Measurements from ENCODE around the gene TMEM94. TPM values are rescaled to one million over a fixed set of nuclear protein-coding genes. Genes with fewer than 3 reads are reported as not detected.
A peak's percentile ranks its signal among the peaks of the same experiment; 100 is the strongest.
"Not testable (repeated sequence)": the region's sequence is repeated elsewhere in the genome, so short reads cannot be mapped to it uniquely, and the experiment has no call there.

TMEM94 gene
- total and polyA plus RNA-seq, 4 experiments from 2014 or later: 3.9 to 109 (median 63.3) TPM

GRCh38 chr17:75445296-75445695 is 11.1 kb upstream of the TMEM94 start:
- Mint-ChIP-seq H3K36me3 (no peaks in the 10 kb centered on the region), H3K27ac (no peak overlapping the region), H3K27me3 (no peaks in the 10 kb centered on the region), H3K4me3 (no peak overlapping the region), H3K4me1 (peaks cover 0 to 3% (median 1%) of the 10 kb centered on the region in 4 donors), H3K9me3 (no peaks in the 10 kb centered on the region)
- H3K27me3 ChIP-seq (ENCODE audit: insufficient read depth, low read length): no peaks in the 10 kb centered on the region
- CTCF ChIA-PET (ENCODE audit: partially characterized antibody): no interaction called here
- no peaks in the 10 kb centered on the region for H3K36me3 ChIP-seq (ENCODE audit: insufficient read depth, low read length)
- H3K27ac ChIP-seq (ENCODE audit: low read depth, low read length): no peak overlapping the region
- intact Hi-C loops (cut with micrococcal nuclease): no loop called here
- no peaks in the 10 kb centered on the region for H3K4me1 ChIP-seq (ENCODE audit: insufficient read depth, low read length)
- no peak for DNase-seq
- no peaks in the 10 kb centered on the region for H3K9me3 ChIP-seq (ENCODE audit: control insufficient read depth in 1 of 2, low read length in 2 of 2)
- H3K4me3 ChIP-seq (ENCODE audit: low read length in 2 of 2): no peak overlapping the region
- POLR2A ChIA-PET (ENCODE audit: partially characterized antibody): no interaction called here

DNA sequence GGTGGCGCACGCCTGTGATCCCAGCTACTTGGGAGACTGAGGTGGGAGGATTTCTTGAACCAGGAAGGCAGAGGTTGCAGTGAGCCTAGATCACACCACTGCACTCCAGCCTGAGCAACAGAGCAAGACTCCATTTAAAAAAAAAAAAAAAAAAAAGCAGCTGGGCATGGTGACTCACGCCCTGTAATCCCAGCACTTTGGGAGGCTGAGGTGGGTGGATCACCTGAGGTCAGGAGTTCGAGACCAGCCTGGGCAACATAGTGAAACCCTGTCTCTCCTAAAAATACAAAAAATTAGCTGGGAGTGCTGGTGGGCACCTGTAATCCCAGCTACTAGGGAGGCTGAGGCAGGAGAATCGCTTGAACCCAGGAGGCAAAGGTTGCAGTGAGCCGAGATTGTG is 10.5 kb upstream of the TMEM94 start:
- POLR2A ChIA-PET (ENCODE audit: partially characterized antibody); H3K27me3 ChIP-seq (ENCODE audit: insufficient read depth, low read length); H3K4me3 ChIP-seq (ENCODE audit: low read length in 2 of 2); DNase-seq; H3K36me3 Mint-ChIP-seq; H3K4me1 ChIP-seq (ENCODE audit: insufficient read depth, low read length); H3K36me3 ChIP-seq (ENCODE audit: insufficient read depth, low read length); H3K9me3 ChIP-seq (ENCODE audit: control insufficient read depth in 1 of 2, low read length in 2 of 2); H3K4me1 Mint-ChIP-seq; H3K27ac Mint-ChIP-seq; H3K9me3 Mint-ChIP-seq; H3K27me3 Mint-ChIP-seq; H3K4me3 Mint-ChIP-seq; intact Hi-C loops (cut with micrococcal nuclease); H3K27ac ChIP-seq (ENCODE audit: low read depth, low read length): not testable (repeated sequence)
- CTCF ChIA-PET (ENCODE audit: partially characterized antibody): interaction anchor here (0.7 kb wide), 1 partner anchor 167 kb away, joined by 3 read pairs; no protein-coding TSS in a partner anchor

- no peak for DNase-seq
- ChIA-PET CTCF (ENCODE audit: partially characterized antibody) (interaction anchor here (1.2 kb wide), 1 partner anchor 19 kb away, joined by 3 read pairs; no protein-coding TSS in a partner anchor), POLR2A (ENCODE audit: partially characterized antibody) (interaction anchor here (1.0 to 1.4 kb wide), 2 partner anchors 8 to 10 kb away, joined by 3 to 5 read pairs; partner anchors contain the start of gene TMEM94)
- H3K9me3 ChIP-seq (ENCODE audit: control insufficient read depth in 1 of 2, low read length in 2 of 2): no peaks in the 10 kb centered on the region
- H3K4me3 ChIP-seq (ENCODE audit: low read length in 2 of 2): no peak overlapping the region
- Mint-ChIP-seq H3K4me3 (no peak overlapping the region), H3K27ac (no peak overlapping the region), H3K4me1 (no peaks in the 10 kb centered on the region), H3K27me3 (no peaks in the 10 kb centered on the region), H3K36me3 (no peaks in the 10 kb centered on the region), H3K9me3 (no peaks in the 10 kb centered on the region)
- no peaks in the 10 kb centered on the region for H3K4me1 ChIP-seq (ENCODE audit: insufficient read depth, low read length)
- intact Hi-C loops (cut with micrococcal nuclease): no loop called here
- no peak overlapping the region for H3K27ac ChIP-seq (ENCODE audit: low read depth, low read length)
- H3K27me3 ChIP-seq (ENCODE audit: insufficient read depth, low read length): no peaks in the 10 kb centered on the region
- no peaks in the 10 kb centered on the region for H3K36me3 ChIP-seq (ENCODE audit: insufficient read depth, low read length)
Observed at GRCh38 chr17:75447951-75448856, 8.2 kb upstream of the TMEM94 start.

- intact Hi-C loops (cut with micrococcal nuclease): no loop called here
- H3K9me3 Mint-ChIP-seq: no peaks in the 10 kb centered on the region
- Histone ChIP-seq H3K9me3 (ENCODE audit: control insufficient read depth in 1 of 2, low read length in 2 of 2) (no peaks in the 10 kb centered on the region), H3K4me1 (ENCODE audit: insufficient read depth, low read length) (no peaks in the 10 kb centered on the region), H3K27me3 (ENCODE audit: insufficient read depth, low read length) (no peaks in the 10 kb centered on the region), H3K36me3 (ENCODE audit: insufficient read depth, low read length) (no peaks in the 10 kb centered on the region), H3K27ac (ENCODE audit: low read depth, low read length) (no peak overlapping the region), H3K4me3 (ENCODE audit: low read length in 2 of 2) (no peak overlapping the region)
- DNase-seq: no peak
- ChIA-PET CTCF (ENCODE audit: partially characterized antibody) (interaction anchor here (0.6 kb wide), 1 partner anchor 39 kb away, joined by 3 read pairs; no protein-coding TSS in a partner anchor), POLR2A (ENCODE audit: partially characterized antibody) (no interaction called here)
- peak overlapping the region in 1 of 7 donors; percentile 73 for H3K27ac Mint-ChIP-seq
- H3K4me3 Mint-ChIP-seq: no peak overlapping the region
- no peaks in the 10 kb centered on the region for H3K36me3 Mint-ChIP-seq
- H3K27me3 Mint-ChIP-seq: no peaks in the 10 kb centered on the region
- peaks cover 0 to 1% (median 0%) of the 10 kb centered on the region in 4 donors for H3K4me1 Mint-ChIP-seq
Observed at GRCh38 chr17:75450270-75450669, 6.2 kb upstream of the TMEM94 start.

GRCh38 chr17:75454193-75454592 is 2.2 kb upstream of the TMEM94 start:
- Histone ChIP-seq H3K4me3 (ENCODE audit: low read length in 2 of 2) (no peak overlapping the region), H3K27ac (ENCODE audit: low read depth, low read length) (no peak overlapping the region), H3K27me3 (ENCODE audit: insufficient read depth, low read length) (no peaks in the 10 kb centered on the region), H3K4me1 (ENCODE audit: insufficient read depth, low read length) (peaks cover 18% of the 10 kb centered on the region), H3K36me3 (ENCODE audit: insufficient read depth, low read length) (no peaks in the 10 kb centered on the region), H3K9me3 (ENCODE audit: control insufficient read depth in 1 of 2, low read length in 2 of 2) (no peaks in the 10 kb centered on the region)
- ChIA-PET CTCF (ENCODE audit: partially characterized antibody) (interaction anchor here (3.6 kb wide), 1 partner anchor 26 kb away, joined by 25 read pairs; no protein-coding TSS in a partner anchor), POLR2A (ENCODE audit: partially characterized antibody) (interaction anchor here (1.6 kb wide), 1 partner anchor 62 kb away, joined by 7 read pairs; the partner anchor contains the start of gene TSEN54)
- Mint-ChIP-seq H3K27me3 (no peaks in the 10 kb centered on the region), H3K27ac (peak overlapping the region in 1 of 7 donors; percentile 81), H3K36me3 (peaks cover 0 to 5% of the 10 kb centered on the region in 2 donors), H3K9me3 (no peaks in the 10 kb centered on the region), H3K4me1 (peaks cover 14 to 26% (median 21%) of the 10 kb centered on the region in 4 donors), H3K4me3 (peak overlapping the region in 1 of 8 donors; percentile 45)
- intact Hi-C loops (cut with micrococcal nuclease): no loop called here
- DNase-seq: no peak

- POLR2A ChIA-PET (ENCODE audit: partially characterized antibody): interaction anchor here (0.7 to 1.6 kb wide), 2 partner anchors 62 to 65 kb away, joined by 3 to 7 read pairs; partner anchors contain the start of gene TSEN54
- peak overlapping the region in 2 of 8 donors; percentile 28 to 45 for H3K4me3 Mint-ChIP-seq
- intact Hi-C loops (cut with micrococcal nuclease): not testable (repeated sequence)
Observed at GRCh38 chr17:75454672-75455071, 1.8 kb upstream of the TMEM94 start.

DNA sequence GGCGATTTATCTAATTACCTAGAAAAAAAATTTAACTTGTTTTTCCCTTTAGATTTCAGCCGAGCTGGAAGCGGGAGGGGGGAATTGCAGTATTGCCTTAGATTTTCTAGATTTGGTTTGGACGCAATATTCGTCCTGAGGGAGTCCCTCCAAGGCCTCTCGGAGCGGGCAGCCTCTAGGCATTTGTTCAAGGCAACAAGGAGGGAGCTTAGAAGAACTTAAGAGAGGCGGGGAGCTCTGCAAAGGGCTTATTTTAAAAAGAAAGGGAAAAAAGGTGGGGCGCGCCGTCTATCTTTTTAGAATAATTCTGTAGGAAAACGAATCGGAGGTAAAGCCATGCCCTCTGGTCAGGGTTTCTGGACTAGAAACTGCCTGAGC is 407 bp upstream of the TMEM94 start:
- peaks cover 4 to 5% of the 10 kb centered on the region in 2 donors for H3K36me3 Mint-ChIP-seq
- peaks cover 18% of the 10 kb centered on the region for H3K4me1 ChIP-seq (ENCODE audit: insufficient read depth, low read length)
- H3K4me1 Mint-ChIP-seq: peaks cover 20 to 35% (median 30%) of the 10 kb centered on the region in 4 donors
- POLR2A ChIA-PET (ENCODE audit: partially characterized antibody): interaction anchor here (0.7 to 2.7 kb wide), 26 partner anchors 9 to 469 kb away, joined by 3 to 26 read pairs (median 4); partner anchors contain the start of genes CASKIN2, CDR2L, GGA3 and GRB2
- no peaks in the 10 kb centered on the region for H3K9me3 ChIP-seq (ENCODE audit: control insufficient read depth in 1 of 2, low read length in 2 of 2)
- H3K27ac ChIP-seq (ENCODE audit: low read depth, low read length): peak overlapping the region; percentile 67
- H3K27ac Mint-ChIP-seq: peak overlapping the region; percentile 90 to 98 (median 96)
- CTCF ChIA-PET (ENCODE audit: partially characterized antibody): interaction anchor here (0.6 to 3.6 kb wide), 13 partner anchors 21 to 495 kb away, joined by 3 to 25 read pairs (median 4); partner anchors contain the start of gene TSEN54
- peak overlapping the region; percentile 93 to 99 (median 95) for H3K4me3 Mint-ChIP-seq
- H3K36me3 ChIP-seq (ENCODE audit: insufficient read depth, low read length): no peaks in the 10 kb centered on the region
- no peaks in the 10 kb centered on the region for H3K27me3 Mint-ChIP-seq
- H3K27me3 ChIP-seq (ENCODE audit: insufficient read depth, low read length): no peaks in the 10 kb centered on the region
- peak overlapping the region; percentile 67 to 95 for H3K4me3 ChIP-seq (ENCODE audit: low read length in 2 of 2)
- no peak for DNase-seq
- no peaks in the 10 kb centered on the region for H3K9me3 Mint-ChIP-seq
- intact Hi-C loops (cut with micrococcal nuclease): loop anchor here (1.0 kb wide), 2 partner anchors 30 to 61 kb away; no protein-coding TSS in a partner anchor

More at GRCh38 chr17:75454672-75455071, 1.8 kb upstream of the TMEM94 start:
- not testable (repeated sequence) for DNase-seq; H3K36me3 Mint-ChIP-seq; H3K27ac Mint-ChIP-seq; H3K9me3 ChIP-seq (ENCODE audit: control insufficient read depth in 1 of 2, low read length in 2 of 2); H3K36me3 ChIP-seq (ENCODE audit: insufficient read depth, low read length); H3K27me3 ChIP-seq (ENCODE audit: insufficient read depth, low read length); H3K4me3 ChIP-seq (ENCODE audit: low read length in 2 of 2); H3K9me3 Mint-ChIP-seq; H3K27ac ChIP-seq (ENCODE audit: low read depth, low read length); H3K27me3 Mint-ChIP-seq
- peaks cover 18% of the 10 kb centered on the region for H3K4me1 ChIP-seq (ENCODE audit: insufficient read depth, low read length)
- CTCF ChIA-PET (ENCODE audit: partially characterized antibody): interaction anchor here (3.6 kb wide), 1 partner anchor 26 kb away, joined by 25 read pairs; no protein-coding TSS in a partner anchor
- H3K4me1 Mint-ChIP-seq: peaks cover 15 to 31% (median 24%) of the 10 kb centered on the region in 4 donors

All from CD4-positive, alpha-beta memory T cell (primary cell).